Caco-2 (cell line): ENCODE data around the gene MAP3K4. TPM values are rescaled to one million over a fixed set of nuclear protein-coding genes. Genes with fewer than 3 reads are reported as not detected.
A peak's percentile ranks its signal among the peaks of the same experiment; 100 is the strongest.

ENCODE experiments used
- BruUV-seq: library from RNA; stranded (reverse); fragments of 400-500 nt; replicated peaks from 2 replicates; lab custom pipeline; 2021; lab: Mats Ljungman, UMichigan
- CTCF ChIA-PET: fragments of 300-600 bp; sonication (Branson Sonifier 250); formaldehyde crosslinking; loops from one replicate; lab custom pipeline; 2022; ENCODE audit warnings: antibody characterized with exemption; lab: Charles Lee
- POLR2A ChIA-PET: fragments of 300-600 bp; sonication (Branson Sonifier 250); formaldehyde crosslinking; loops from one replicate; lab custom pipeline; 2022; ENCODE audit warnings: antibody characterized with exemption; lab: Charles Lee
- DNase-seq, 2 experiments: peaks; one replicate each; pipeline versions ENCODE4 v3.0.0 to v3.0.0-alpha.2; 2020 to 2022
- H3K27me3 ChIP-seq: replicated peaks from 2 replicates; pipeline ENCODE4 v1.6.0; 2011; ENCODE audit warnings: low read length; ENCODE audit not compliant: control insufficient read depth, insufficient read depth
- H3K36me3 ChIP-seq: 2 replicates; pipeline ENCODE4 v1.5.1; 2011; ENCODE audit warnings: low read length; ENCODE audit not compliant: control insufficient read depth, insufficient read depth
- H3K4me1 ChIP-seq: fragments of 250-450 bp; sonication (Bioruptor Pico); 2 replicates; pipeline ENCODE4 v1.5.1; 2020; ENCODE audit warnings: mild to moderate bottlenecking
- H3K4me3 ChIP-seq: 2 replicates; pipeline ENCODE4 v1.5.1; 2011; ENCODE audit warnings: low read depth, mild to moderate bottlenecking, control low read depth, low read length
- H3K9me3 ChIP-seq: fragments of 250-450 bp; sonication (Bioruptor Pico); 2 replicates; pipeline ENCODE4 v1.5.1; 2020; ENCODE audit warnings: mild to moderate bottlenecking, moderate library complexity
- H3K27ac Mint-ChIP-seq: one replicate; pipeline ENCODE4 v1.8.0; 2022; ENCODE audit warnings: mixed read lengths; ENCODE audit not compliant: unreplicated experiment
- H3K27me3 Mint-ChIP-seq: one replicate; pipeline ENCODE4 v1.8.0; 2022; ENCODE audit warnings: mixed read lengths; ENCODE audit not compliant: insufficient read depth, unreplicated experiment
- H3K36me3 Mint-ChIP-seq: one replicate; pipeline ENCODE4 v1.8.0; 2022; ENCODE audit warnings: mild to moderate bottlenecking, mixed read lengths; ENCODE audit not compliant: insufficient read depth, unreplicated experiment
- H3K4me1 Mint-ChIP-seq: one replicate; pipeline ENCODE4 v1.8.0; 2022; ENCODE audit warnings: low read depth, mixed read lengths; ENCODE audit not compliant: unreplicated experiment
- H3K4me3 Mint-ChIP-seq: one replicate; pipeline ENCODE4 v1.8.0; 2022; ENCODE audit warnings: mild to moderate bottlenecking, moderate library complexity, mixed read lengths; ENCODE audit not compliant: unreplicated experiment
- H3K9me3 Mint-ChIP-seq: one replicate; pipeline ENCODE4 v1.8.0; 2022; ENCODE audit warnings: mixed read lengths; ENCODE audit not compliant: unreplicated experiment
- intact Hi-C: fragments of 100-400 bp; cut with micrococcal nuclease; formaldehyde crosslinking; loops from one replicate; pipeline ENCODE4 v1.10.0; 2022; ENCODE audit not compliant: unreplicated experiment
- total RNA-seq: library from RNA; stranded (reverse); gene quantifications from 2 replicates; pipeline ENCODE4 v1.2.3, GENCODE V29; 2022
- TF ChIP-seq, protein P1 (sequence below), 2 experiments: fragments of 200-600 bp in 1 of 2; IDR thresholded peaks; 1 replicate in 1 of 2; 2 replicates in 1 of 2; pipeline versions ENCODE4 v1.5.1 to v1.8.0; 2011 to 2022; ENCODE audit warnings: antibody characterized with exemption in 1 of 2, control low read depth in 1 of 2, inconsistent platforms in 1 of 2, low read depth in 1 of 2, low read length in 1 of 2, mild to moderate bottlenecking in 1 of 2, moderate library complexity in 1 of 2; ENCODE audit not compliant: insufficient read depth in 1 of 2, severe bottlenecking in 1 of 2, unreplicated experiment in 1 of 2

MAP3K4 gene
- total RNA-seq, 1 experiment from 2014 or later: 34.3 TPM

DNA sequence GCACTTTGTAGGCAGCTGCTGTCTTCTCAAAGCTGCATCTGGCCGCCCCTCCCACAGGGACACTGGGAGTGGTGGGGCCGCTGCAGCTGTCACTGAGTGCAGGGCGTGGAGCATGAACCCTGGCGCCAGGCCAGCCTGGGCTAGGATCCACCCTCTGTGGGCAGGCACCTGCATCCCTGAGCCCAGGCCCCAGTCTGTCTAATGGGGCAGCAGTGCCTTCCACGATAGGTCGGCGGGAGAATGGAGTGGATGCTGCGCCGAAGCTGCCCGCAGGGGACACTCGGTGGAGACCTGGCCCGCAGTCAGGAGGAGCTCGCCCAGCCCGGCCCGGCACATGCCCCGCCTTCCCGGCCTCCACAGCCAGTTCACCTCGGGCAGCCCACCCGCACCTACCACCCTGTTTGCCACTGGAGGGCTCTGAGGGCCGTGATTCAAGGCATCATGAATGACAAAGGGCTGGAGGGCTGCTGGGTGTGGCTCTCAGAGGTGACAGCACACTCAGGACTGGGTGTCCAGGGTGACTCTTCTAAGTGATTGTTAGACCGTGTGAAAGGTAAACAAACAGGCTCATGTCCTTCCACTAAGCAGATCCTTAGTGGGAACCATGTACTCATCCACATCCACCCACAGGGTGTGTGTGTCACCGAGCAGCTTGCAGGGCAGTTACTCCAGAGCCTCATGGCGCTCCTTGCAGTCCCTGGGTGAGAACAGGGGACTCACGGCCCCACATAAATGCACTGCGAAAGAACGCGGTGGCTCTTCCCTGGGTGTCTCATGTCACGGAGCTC lies 148.4 kb downstream of the MAP3K4 start:
- no peak overlapping the region for H3K4me3 Mint-ChIP-seq
- H3K4me1 ChIP-seq: peaks cover 4% of the 10 kb centered on the region; the same call in 1 of the 2 replicates
- H3K4me1 Mint-ChIP-seq: no peaks in the 10 kb centered on the region
- POLR2A ChIA-PET: no interaction called here
- DNase-seq: peak; percentile 85 to 88
- no TSS peak for BruUV-seq
- TF ChIP-seq, protein P1, sequence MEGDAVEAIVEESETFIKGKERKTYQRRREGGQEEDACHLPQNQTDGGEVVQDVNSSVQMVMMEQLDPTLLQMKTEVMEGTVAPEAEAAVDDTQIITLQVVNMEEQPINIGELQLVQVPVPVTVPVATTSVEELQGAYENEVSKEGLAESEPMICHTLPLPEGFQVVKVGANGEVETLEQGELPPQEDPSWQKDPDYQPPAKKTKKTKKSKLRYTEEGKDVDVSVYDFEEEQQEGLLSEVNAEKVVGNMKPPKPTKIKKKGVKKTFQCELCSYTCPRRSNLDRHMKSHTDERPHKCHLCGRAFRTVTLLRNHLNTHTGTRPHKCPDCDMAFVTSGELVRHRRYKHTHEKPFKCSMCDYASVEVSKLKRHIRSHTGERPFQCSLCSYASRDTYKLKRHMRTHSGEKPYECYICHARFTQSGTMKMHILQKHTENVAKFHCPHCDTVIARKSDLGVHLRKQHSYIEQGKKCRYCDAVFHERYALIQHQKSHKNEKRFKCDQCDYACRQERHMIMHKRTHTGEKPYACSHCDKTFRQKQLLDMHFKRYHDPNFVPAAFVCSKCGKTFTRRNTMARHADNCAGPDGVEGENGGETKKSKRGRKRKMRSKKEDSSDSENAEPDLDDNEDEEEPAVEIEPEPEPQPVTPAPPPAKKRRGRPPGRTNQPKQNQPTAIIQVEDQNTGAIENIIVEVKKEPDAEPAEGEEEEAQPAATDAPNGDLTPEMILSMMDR (IDR thresholded peaks at IDR 0.05; ENCODE audit: insufficient read depth in 1 of 2, low read depth in 1 of 2, low read length in 1 of 2, severe bottlenecking in 1 of 2, unreplicated experiment in 1 of 2): peak; percentile 67 to 86
- no peak overlapping the region for H3K4me3 ChIP-seq
- H3K36me3 ChIP-seq: no peaks in the 10 kb centered on the region
- H3K27me3 ChIP-seq: no peaks in the 10 kb centered on the region
- CTCF ChIA-PET: interaction anchor here (1.0 to 3.6 kb wide), 4 partner anchors 10 to 234 kb away, joined by 3 to 30 read pairs (median 16); no protein-coding TSS in a partner anchor
- no peak overlapping the region for H3K27ac Mint-ChIP-seq
- intact Hi-C loops: loop anchor here (1.0 to 10.0 kb wide), 3 partner anchors 132 to 405 kb away; partner anchors contain the start of gene AGPAT4
- H3K27me3 Mint-ChIP-seq: no peaks in the 10 kb centered on the region
- H3K36me3 Mint-ChIP-seq: peaks cover 29% of the 10 kb centered on the region
- H3K9me3 ChIP-seq: no peaks in the 10 kb centered on the region
- no peaks in the 10 kb centered on the region for H3K9me3 Mint-ChIP-seq

DNA sequence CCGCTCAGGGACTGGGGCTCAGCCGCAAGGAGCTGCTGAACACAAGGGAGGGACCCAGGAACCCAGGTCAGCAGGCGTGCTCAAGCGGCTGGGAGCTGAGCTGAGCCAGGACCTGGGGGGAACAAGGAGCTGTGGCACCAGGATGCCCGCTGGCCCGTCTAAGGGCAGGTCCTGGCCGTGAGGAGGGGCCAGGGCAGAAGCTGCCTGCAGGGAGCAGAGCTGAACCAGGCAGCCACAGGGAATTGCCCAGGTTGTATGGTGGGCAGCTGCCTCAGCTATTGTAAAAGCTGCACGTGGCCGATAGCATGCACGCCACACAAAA lies 148.9 kb downstream of the MAP3K4 start:
- Histone ChIP-seq H3K4me1 (peaks cover 4% of the 10 kb centered on the region; the same call in 1 of the 2 replicates), H3K36me3 (no peaks in the 10 kb centered on the region), H3K9me3 (no peaks in the 10 kb centered on the region), H3K4me3 (no peak overlapping the region), H3K27me3 (no peaks in the 10 kb centered on the region)
- CTCF ChIA-PET: interaction anchor here (1.0 to 3.6 kb wide), 4 partner anchors 10 to 234 kb away, joined by 3 to 30 read pairs (median 16); no protein-coding TSS in a partner anchor
- BruUV-seq: no TSS peak
- no peaks in the 10 kb centered on the region for H3K27me3 Mint-ChIP-seq
- no peaks in the 10 kb centered on the region for H3K4me1 Mint-ChIP-seq
- no peak overlapping the region for H3K27ac Mint-ChIP-seq
- peaks cover 29% of the 10 kb centered on the region for H3K36me3 Mint-ChIP-seq
- intact Hi-C loops: loop anchor here (1.0 to 10.0 kb wide), 3 partner anchors 132 to 406 kb away; partner anchors contain the start of gene AGPAT4
- no peak overlapping the region for H3K4me3 Mint-ChIP-seq
- TF ChIP-seq, protein P1 (IDR thresholded peaks at IDR 0.05; ENCODE audit: insufficient read depth in 1 of 2, low read depth in 1 of 2, low read length in 1 of 2, severe bottlenecking in 1 of 2, unreplicated experiment in 1 of 2): no peak
- no peak for DNase-seq
- no peaks in the 10 kb centered on the region for H3K9me3 Mint-ChIP-seq
- POLR2A ChIA-PET: no interaction called here

DNA sequence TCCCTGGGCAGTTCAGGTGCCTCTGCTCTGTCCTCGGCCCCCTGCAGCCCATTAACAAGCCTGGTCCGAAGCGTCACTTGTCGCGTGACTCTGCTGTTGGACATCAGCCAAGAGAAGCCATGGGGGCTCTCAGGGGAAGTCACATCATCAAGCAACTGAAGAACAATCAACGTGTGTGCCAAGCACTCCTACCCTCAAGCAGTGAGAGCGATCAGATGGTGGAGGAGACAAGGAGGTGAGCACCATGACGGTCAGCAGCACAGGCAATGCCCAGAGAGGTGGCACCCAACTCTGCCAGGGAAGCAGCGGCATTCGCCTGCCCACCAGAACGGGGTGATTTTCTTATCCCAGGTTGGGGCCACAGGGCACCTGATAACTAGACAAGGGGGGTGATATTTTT lies 149.6 kb downstream of the MAP3K4 start:
- TF ChIP-seq, protein P1 (IDR thresholded peaks at IDR 0.05; ENCODE audit: insufficient read depth in 1 of 2, low read depth in 1 of 2, low read length in 1 of 2, severe bottlenecking in 1 of 2, unreplicated experiment in 1 of 2): no peak
- Mint-ChIP-seq H3K27me3 (no peaks in the 10 kb centered on the region), H3K36me3 (peaks cover 23% of the 10 kb centered on the region), H3K27ac (no peak overlapping the region), H3K4me3 (no peak overlapping the region), H3K9me3 (no peaks in the 10 kb centered on the region), H3K4me1 (no peaks in the 10 kb centered on the region)
- no TSS peak for BruUV-seq
- no peaks in the 10 kb centered on the region for H3K9me3 ChIP-seq
- no peaks in the 10 kb centered on the region for H3K27me3 ChIP-seq
- peaks cover 4% of the 10 kb centered on the region; the same call in 1 of the 2 replicates for H3K4me1 ChIP-seq
- intact Hi-C loops: loop anchor here (5.0 to 10.0 kb wide), 2 partner anchors 131 to 406 kb away; partner anchors contain the start of gene AGPAT4
- no peak overlapping the region for H3K4me3 ChIP-seq
- H3K36me3 ChIP-seq: no peaks in the 10 kb centered on the region
- no peak for DNase-seq
- ChIA-PET POLR2A (no interaction called here), CTCF (interaction anchor here (1.3 to 3.6 kb wide), 3 partner anchors 9 to 233 kb away, joined by 3 to 30 read pairs (median 28); no protein-coding TSS in a partner anchor)
